Naive B cell (primary cell): Measurements from ENCODE around the gene TMEM94. TPM values are rescaled to one million over a fixed set of nuclear protein-coding genes. Genes with fewer than 3 reads are reported as not detected.

ENCODE experiments used
- ATAC-seq, 2 donors: fragments of 150-1000 bp; cut with Tn5 transposase; 2 replicates each; pipeline ENCODE4 v1.10.0; 2021; ENCODE audit warnings: low read depth in 2 of 2, mild to moderate bottlenecking in 2 of 2, moderate library complexity in 2 of 2
- DNase-seq: peaks from one replicate; pipeline ENCODE4 v3.0.0; 2022
- H3K27ac Mint-ChIP-seq, 6 donors: one replicate each; pipeline ENCODE4 v1.8.0; 2020 to 2022; ENCODE audit warnings: mild to moderate bottlenecking in 6 of 6, mixed read lengths in 6 of 6, moderate library complexity in 5 of 6, inconsistent platforms in 2 of 6
- H3K27me3 Mint-ChIP-seq, 3 donors: one replicate each; pipeline ENCODE4 v1.8.0; 2021 to 2022; ENCODE audit warnings: mixed read lengths in 3 of 3, mild to moderate bottlenecking in 1 of 3
- H3K36me3 Mint-ChIP-seq, 2 donors: one replicate each; pipeline ENCODE4 v1.8.0; 2020 to 2022; ENCODE audit warnings: mixed read lengths in 2 of 2, inconsistent platforms in 1 of 2, mild to moderate bottlenecking in 1 of 2
- H3K4me1 Mint-ChIP-seq, 3 donors: one replicate each; pipeline ENCODE4 v1.8.0; 2020 to 2022; ENCODE audit warnings: mixed read lengths in 3 of 3, inconsistent platforms in 1 of 3, mild to moderate bottlenecking in 1 of 3, moderate library complexity in 1 of 3
- H3K4me3 Mint-ChIP-seq, 8 donors: one replicate each; pipeline ENCODE4 v1.8.0; 2020 to 2022; ENCODE audit warnings: mild to moderate bottlenecking in 8 of 8, mixed read lengths in 8 of 8, moderate library complexity in 8 of 8, inconsistent platforms in 2 of 8
- H3K9me3 Mint-ChIP-seq, 7 donors: one replicate each; pipeline ENCODE4 v1.8.0; 2020 to 2022; ENCODE audit warnings: mixed read lengths in 7 of 7, mild to moderate bottlenecking in 5 of 7, inconsistent platforms in 2 of 7, moderate library complexity in 1 of 7
- polyA plus RNA-seq, 6 donors: library from polyadenylated mRNA; unstranded; fragments of 300-500 nt; fragmentation: Illumina TruSeq; gene quantifications; one replicate each; pipeline ENCODE4 v1.2.3, GENCODE V29; 2021; ENCODE audit warnings: low read depth in 6 of 6

The TMEM94 gene
- polyA plus RNA-seq, 6 donors from 2014 or later, result 6.3 to 25.9 (median 9.0) TPM

GRCh38 chr17:75508931-75509361, 52.5 kb downstream of the TMEM94 start:
- ATAC-seq, result no peak
- H3K4me3 Mint-ChIP-seq, result no peak overlapping the region
- no peaks in the 10 kb centered on the region for H3K36me3 Mint-ChIP-seq
- H3K27ac Mint-ChIP-seq, result no peak overlapping the region
- H3K4me1 Mint-ChIP-seq, result no peaks in the 10 kb centered on the region
- no peak for DNase-seq
- H3K9me3 Mint-ChIP-seq, result no peaks in the 10 kb centered on the region
- no peaks in the 10 kb centered on the region for H3K27me3 Mint-ChIP-seq

DNA sequence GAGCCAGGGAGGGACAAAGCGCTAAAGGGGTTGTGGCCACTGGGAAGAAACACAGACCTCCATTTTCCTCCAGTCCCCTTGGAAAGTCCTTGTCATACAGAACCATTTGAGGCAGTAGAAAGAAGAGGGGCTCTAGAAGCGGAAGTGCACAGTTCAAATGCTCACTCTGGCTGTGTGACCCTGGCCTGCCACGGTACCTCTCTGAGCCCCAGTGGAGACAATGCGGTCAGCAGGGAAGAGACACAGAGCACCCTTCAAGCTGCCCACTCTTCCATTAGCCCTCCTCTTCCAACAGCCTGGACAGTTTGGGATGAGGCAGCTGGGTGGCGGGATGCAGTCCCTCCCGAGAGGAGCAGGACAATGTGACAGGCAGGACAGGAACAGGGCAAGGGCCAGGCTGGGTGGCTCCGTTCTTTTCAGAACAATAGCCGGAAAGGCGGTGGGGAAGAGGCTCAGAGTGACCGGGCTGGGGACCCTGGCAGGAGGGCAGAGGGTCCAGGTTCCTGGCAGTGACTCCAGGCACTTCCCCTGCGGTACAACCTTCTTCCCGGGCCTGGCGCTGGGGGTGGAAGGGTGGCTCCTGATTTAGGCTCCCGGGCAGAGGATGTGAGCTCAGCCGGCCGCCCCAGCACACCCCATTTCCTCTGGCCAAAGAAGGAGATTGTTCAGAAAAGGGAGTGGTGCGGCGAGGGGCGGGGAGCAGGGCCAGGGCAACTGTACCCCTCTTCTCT, 53.3 kb downstream of the TMEM94 start:
- H3K27ac Mint-ChIP-seq, result no peak overlapping the region
- ATAC-seq (no peak), DNase-seq (no peak)
- H3K4me3 Mint-ChIP-seq, result no peak overlapping the region
- H3K9me3 Mint-ChIP-seq, result no peaks in the 10 kb centered on the region
- H3K4me1 Mint-ChIP-seq, result no peaks in the 10 kb centered on the region
- no peaks in the 10 kb centered on the region for H3K36me3 Mint-ChIP-seq
- no peaks in the 10 kb centered on the region for H3K27me3 Mint-ChIP-seq

- H3K4me1 Mint-ChIP-seq, result no peaks in the 10 kb centered on the region
- no peak overlapping the region for H3K4me3 Mint-ChIP-seq
- no peak overlapping the region for H3K27ac Mint-ChIP-seq
- ATAC-seq, result no peak
- no peaks in the 10 kb centered on the region for H3K9me3 Mint-ChIP-seq
- H3K27me3 Mint-ChIP-seq, result no peaks in the 10 kb centered on the region
- no peaks in the 10 kb centered on the region for H3K36me3 Mint-ChIP-seq
- no peak for DNase-seq
Measured at GRCh38 chr17:75511270-75511609, 54.8 kb downstream of the TMEM94 start.

- ATAC-seq (no peak), DNase-seq (no peak)
- H3K4me1 Mint-ChIP-seq, result peaks cover 0 to 2% (median under 1%) of the 10 kb centered on the region in 3 donors
- no peaks in the 10 kb centered on the region for H3K9me3 Mint-ChIP-seq
- peak overlapping the region in 2 of 8 donors; percentile 29 to 73 for H3K4me3 Mint-ChIP-seq
- no peak overlapping the region for H3K27ac Mint-ChIP-seq
- H3K36me3 Mint-ChIP-seq, result no peaks in the 10 kb centered on the region
- H3K27me3 Mint-ChIP-seq, result no peaks in the 10 kb centered on the region
Measured at GRCh38 chr17:75511610-75512575, 55.5 kb downstream of the TMEM94 start.

DNA sequence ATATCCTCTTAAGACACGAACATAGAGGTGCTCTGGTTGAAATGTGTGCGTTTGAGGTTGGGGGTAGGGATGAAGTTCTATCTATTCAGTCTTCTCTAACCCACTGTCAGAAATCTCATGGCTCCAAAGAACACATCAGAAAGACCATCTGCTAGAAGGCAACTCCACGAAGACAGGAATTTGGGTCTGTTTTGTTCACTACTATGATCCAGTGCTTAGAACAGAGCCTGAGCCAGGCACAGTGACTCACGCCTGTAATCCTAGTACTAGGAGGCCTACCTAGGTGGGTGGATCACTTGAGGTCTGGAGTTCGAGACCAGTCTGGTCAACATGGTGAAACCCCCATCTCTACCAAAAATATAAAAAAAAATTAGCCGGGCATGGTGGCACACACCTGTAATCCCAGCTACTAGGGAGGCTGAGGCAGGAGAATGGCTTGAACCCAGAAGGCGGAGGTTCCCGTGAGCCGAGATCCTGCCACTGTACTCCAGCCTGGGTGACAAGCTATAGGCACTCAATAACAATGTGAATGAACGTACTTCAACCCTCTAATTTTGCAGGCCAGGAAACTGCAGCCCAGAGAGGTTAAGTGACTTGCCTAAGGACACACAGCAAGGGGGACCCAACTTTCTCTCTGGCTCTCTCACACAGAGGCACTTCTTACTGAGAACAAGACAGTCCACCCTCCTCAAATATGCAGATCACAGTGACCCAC, 56.6 kb downstream of the TMEM94 start:
- H3K4me3 Mint-ChIP-seq, result peak overlapping the region in 5 of 8 donors; percentile 24 to 80 (median 41)
- ATAC-seq (no peak), DNase-seq (no peak)
- no peaks in the 10 kb centered on the region for H3K9me3 Mint-ChIP-seq
- peaks cover 8 to 13% (median 12%) of the 10 kb centered on the region in 3 donors for H3K4me1 Mint-ChIP-seq
- H3K27ac Mint-ChIP-seq, result no peak overlapping the region
- H3K27me3 Mint-ChIP-seq, result no peaks in the 10 kb centered on the region
- no peaks in the 10 kb centered on the region for H3K36me3 Mint-ChIP-seq

- Mint-ChIP-seq H3K4me1 (peaks cover 14 to 19% (median 18%) of the 10 kb centered on the region in 3 donors), H3K4me3 (peak overlapping the region in 6 of 8 donors; percentile 24 to 81 (median 57)), H3K9me3 (no peaks in the 10 kb centered on the region), H3K36me3 (no peaks in the 10 kb centered on the region), H3K27ac (no peak overlapping the region), H3K27me3 (no peaks in the 10 kb centered on the region)
- ATAC-seq (no peak), DNase-seq (no peak)
Measured at GRCh38 chr17:75513641-75514000, 57.2 kb downstream of the TMEM94 start.

GRCh38 chr17:75514299-75514918, 58.0 kb downstream of the TMEM94 start:
- no peak for ATAC-seq
- Mint-ChIP-seq H3K36me3 (no peaks in the 10 kb centered on the region), H3K27ac (no peak overlapping the region), H3K9me3 (no peaks in the 10 kb centered on the region), H3K4me1 (peaks cover 15 to 21% (median 20%) of the 10 kb centered on the region in 3 donors), H3K27me3 (no peaks in the 10 kb centered on the region), H3K4me3 (peak overlapping the region; percentile 52 to 81 (median 64))
- no peak for DNase-seq

GRCh38 chr17:75514919-75515495, 58.6 kb downstream of the TMEM94 start:
- H3K4me3 Mint-ChIP-seq, result peak overlapping the region; percentile 52 to 90 (median 64)
- no peaks in the 10 kb centered on the region for H3K27me3 Mint-ChIP-seq
- DNase-seq (no peak), ATAC-seq (no peak)
- no peak overlapping the region for H3K27ac Mint-ChIP-seq
- H3K9me3 Mint-ChIP-seq, result no peaks in the 10 kb centered on the region
- H3K36me3 Mint-ChIP-seq, result no peaks in the 10 kb centered on the region
- peaks cover 15 to 21% (median 21%) of the 10 kb centered on the region in 3 donors for H3K4me1 Mint-ChIP-seq

DNA sequence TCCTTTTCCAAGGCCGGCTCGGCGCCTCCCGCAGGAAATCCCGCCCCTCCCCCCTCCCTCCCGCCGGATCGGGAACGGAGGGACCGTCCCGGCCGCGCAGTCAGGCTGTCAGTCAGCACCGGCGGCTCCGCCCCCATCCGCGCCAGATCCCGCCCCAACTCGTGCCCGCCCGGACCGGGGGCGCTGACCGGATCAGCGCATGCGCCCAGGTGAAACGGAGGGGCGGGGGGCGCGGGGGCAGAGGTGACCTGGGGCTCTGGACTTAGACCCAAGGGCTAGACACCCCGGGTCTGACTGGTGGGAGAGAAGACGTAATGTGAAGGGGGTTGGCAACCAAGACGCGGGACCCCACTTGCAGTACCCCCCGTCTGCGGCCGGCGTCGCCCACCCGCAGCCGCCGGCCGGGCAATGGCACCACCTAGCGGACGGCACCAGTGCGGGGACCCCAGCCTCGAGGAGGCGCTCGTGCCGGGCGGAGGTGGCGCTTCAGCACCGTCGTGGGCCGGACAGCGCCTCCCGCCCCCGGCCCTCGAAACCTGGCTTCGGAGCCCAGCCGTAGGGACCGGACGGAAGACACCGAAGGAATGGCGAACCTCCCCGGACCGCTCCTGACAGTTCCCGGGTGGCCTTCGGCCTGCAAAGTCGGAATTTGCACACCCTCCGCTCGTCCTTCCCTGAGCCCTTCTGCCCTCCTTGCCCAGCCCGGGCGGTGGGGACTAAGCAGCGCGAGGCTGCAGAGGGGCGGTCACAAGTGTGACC, 59.2 kb downstream of the TMEM94 start, which contains the start of gene CASKIN2:
CASKIN2 (minus strand) TSS at position 42 of the 759 bp plus-strand sequence. CDS start 1,733 bp downstream, outside the sequence.
- Mint-ChIP-seq H3K27me3 (no peaks in the 10 kb centered on the region), H3K9me3 (no peaks in the 10 kb centered on the region), H3K36me3 (no peaks in the 10 kb centered on the region), H3K4me3 (peak within 1 kb of the TSS; percentile 77 to 90 (median 85)), H3K27ac (peak within 1 kb of the TSS in 2 of 6 donors; percentile 19 to 79), H3K4me1 (peaks cover 15 to 21% (median 21%) of the 10 kb centered on the region in 3 donors)
- ATAC-seq, result peak; percentile 63 to 66
- peak; percentile 75 for DNase-seq

DNA sequence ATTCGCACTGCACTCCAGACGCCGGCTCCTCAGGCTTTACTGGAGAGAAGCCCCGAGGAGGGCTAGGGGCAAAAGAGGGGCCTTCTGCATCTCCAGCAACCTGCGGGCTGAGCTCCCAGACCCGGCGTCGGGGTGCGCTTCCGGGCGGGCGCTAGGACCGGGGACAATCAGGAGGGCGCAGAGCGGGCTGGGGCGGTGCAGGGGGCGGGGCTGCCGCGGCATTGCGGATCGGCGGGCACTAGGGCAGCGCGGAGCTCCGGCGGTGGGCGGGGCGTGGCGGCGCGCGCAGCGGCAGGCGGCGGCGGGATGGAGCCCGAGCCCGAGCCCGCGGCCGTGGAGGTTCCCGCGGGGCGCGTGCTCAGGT, 59.8 kb downstream of the TMEM94 start, which contains the start of gene TSEN54:
TSEN54 (plus strand) TSS at position 274 of the 364 bp plus-strand sequence; CDS start at position 307, 33 bp downstream.
- Mint-ChIP-seq H3K27me3 (no peaks in the 10 kb centered on the region), H3K36me3 (no peaks in the 10 kb centered on the region), H3K4me1 (peaks cover 15 to 21% (median 21%) of the 10 kb centered on the region in 3 donors), H3K4me3 (peak within 1 kb of the TSS; percentile 77 to 91 (median 85)), H3K27ac (peak within 1 kb of the TSS in 3 of 6 donors; percentile 24 to 79 (median 44)), H3K9me3 (no peaks in the 10 kb centered on the region)
- ATAC-seq, result peak; percentile 85 to 86
- peak; percentile 90 for DNase-seq

- peaks cover 15 to 21% (median 21%) of the 10 kb centered on the region in 3 donors for H3K4me1 Mint-ChIP-seq
- H3K9me3 Mint-ChIP-seq, result no peaks in the 10 kb centered on the region
- peak overlapping the region; percentile 68 to 91 (median 84) for H3K4me3 Mint-ChIP-seq
- peak overlapping the region in 1 of 6 donors; percentile 24 for H3K27ac Mint-ChIP-seq
- ATAC-seq (peak; percentile 4 to 8), DNase-seq (peak; percentile 25)
- H3K27me3 Mint-ChIP-seq, result no peaks in the 10 kb centered on the region
- no peaks in the 10 kb centered on the region for H3K36me3 Mint-ChIP-seq
Measured at GRCh38 chr17:75516619-75517296, 60.3 kb downstream of the TMEM94 start.
